ENCODE measurements around the gene BNC2. TPM values are rescaled to one million over a fixed set of nuclear protein-coding genes. Genes with fewer than 3 reads are reported as not detected.
"Not testable (repeated sequence)": the region's sequence is repeated elsewhere in the genome, so short reads cannot be mapped to it uniquely, and the experiment has no call there.

Gene BNC2
- total RNA-seq = 52.0 TPM

GRCh38 chr9:16870596-16871335 is at the start of gene BNC2:
BNC2 (minus strand) TSS chr9:16870670; CDS start chr9:16870648, 22 bp downstream.
- peak; percentile 29 for DNase-seq (ENCODE audit: low spot score)

GRCh38 chr9:16918920-16919319 is 48.5 kb upstream of the BNC2 start:
- DNase-seq (ENCODE audit: low spot score) = no peak

- no peak for DNase-seq (ENCODE audit: low spot score)
These were observed 44.8 kb upstream of the BNC2 start for GRCh38 chr9:16915126-16915831.

- no peak for DNase-seq (ENCODE audit: low spot score)
These were observed 41.7 kb upstream of the BNC2 start for GRCh38 chr9:16912197-16912596.

- not testable (repeated sequence) for DNase-seq (ENCODE audit: low spot score)
These were observed 37.7 kb upstream of the BNC2 start for GRCh38 chr9:16908206-16908605.

GRCh38 chr9:16904655-16905054 is 34.2 kb upstream of the BNC2 start:
- DNase-seq (ENCODE audit: low spot score) = no peak

GRCh38 chr9:16901590-16901989 is 31.1 kb upstream of the BNC2 start:
- no peak for DNase-seq (ENCODE audit: low spot score)

GRCh38 chr9:16899606-16900005 is 29.1 kb upstream of the BNC2 start:
- no peak for DNase-seq (ENCODE audit: low spot score)

- no peak for DNase-seq (ENCODE audit: low spot score)
These were observed 28.0 kb upstream of the BNC2 start for GRCh38 chr9:16898464-16898863.

GRCh38 chr9:16888594-16888993 is 18.1 kb upstream of the BNC2 start:
- DNase-seq (ENCODE audit: low spot score) = no peak

GRCh38 chr9:16885931-16886330 is 15.5 kb upstream of the BNC2 start:
- no peak for DNase-seq (ENCODE audit: low spot score)

- peak; percentile 25 for DNase-seq (ENCODE audit: low spot score)
These were observed 14.6 kb upstream of the BNC2 start for GRCh38 chr9:16884952-16885513.

- no peak for DNase-seq (ENCODE audit: low spot score)
These were observed 13.9 kb upstream of the BNC2 start for GRCh38 chr9:16884373-16884772.

- no peak for DNase-seq (ENCODE audit: low spot score)
These were observed 13.1 kb upstream of the BNC2 start for GRCh38 chr9:16883586-16883985.

- not testable (repeated sequence) for DNase-seq (ENCODE audit: low spot score)
These were observed 12.0 kb upstream of the BNC2 start for GRCh38 chr9:16882440-16882839.

GRCh38 chr9:16879416-16879815 is 8.9 kb upstream of the BNC2 start:
- DNase-seq (ENCODE audit: low spot score) = no peak

- no peak for DNase-seq (ENCODE audit: low spot score)
These were observed 6.8 kb upstream of the BNC2 start for GRCh38 chr9:16877256-16877655.

- DNase-seq (ENCODE audit: low spot score) = no peak
These were observed 2.8 kb upstream of the BNC2 start for GRCh38 chr9:16873126-16873802.

GRCh38 chr9:16871336-16872151 is 1.1 kb upstream of the BNC2 start:
- peak; percentile 22 for DNase-seq (ENCODE audit: low spot score)

- DNase-seq (ENCODE audit: low spot score) = no peak
These were observed 431 bp downstream of the BNC2 start for GRCh38 chr9:16869882-16870595.

Data from mucosa of gallbladder (tissue), 1 donor.